Activated CD8-positive, alpha-beta T cell treated with anti-CD3 and anti-CD28 coated beads for 36 hours (primary cell): ENCODE data around the gene FOSB. TPM values are rescaled to one million over a fixed set of nuclear protein-coding genes. Genes with fewer than 3 reads are reported as not detected.
"Not testable (repeated sequence)": the region's sequence is repeated elsewhere in the genome, so short reads cannot be mapped to it uniquely, and the experiment has no call there.

ENCODE experiments used
- ATAC-seq: fragments of 200-7000 bp; cut with Tn5 transposase; one replicate; pipeline ENCODE4 v1.10.0; 2021; ENCODE audit warnings: mild to moderate bottlenecking, moderate library complexity
- CTCF ChIA-PET: fragments of 350-600 bp; sonication (Branson Sonifier 250); formaldehyde crosslinking; loops from one replicate; lab custom pipeline; 2021; ENCODE audit warnings: antibody characterized with exemption; lab: Charles Lee
- POLR2A ChIA-PET: fragments of 350-600 bp; sonication (Branson Sonifier 250); formaldehyde crosslinking; loops from one replicate; lab custom pipeline; 2021; ENCODE audit warnings: antibody characterized with exemption; lab: Charles Lee
- DNase-seq: peaks from one replicate; pipeline ENCODE4 v3.0.0-alpha.2; 2020
- H3K27ac Mint-ChIP-seq: one replicate; pipeline ENCODE4 v1.8.0; 2021; ENCODE audit warnings: mild to moderate bottlenecking, mixed read lengths
- H3K27me3 Mint-ChIP-seq: one replicate; pipeline ENCODE4 v1.8.0; 2021; ENCODE audit warnings: mixed read lengths
- H3K36me3 Mint-ChIP-seq: one replicate; pipeline ENCODE4 v1.8.0; 2021; ENCODE audit warnings: low read depth, mixed read lengths
- H3K4me1 Mint-ChIP-seq: one replicate; pipeline ENCODE4 v1.8.0; 2021; ENCODE audit warnings: low read depth, mixed read lengths
- H3K4me3 Mint-ChIP-seq: one replicate; pipeline ENCODE4 v1.8.0; 2021; ENCODE audit warnings: mild to moderate bottlenecking, moderate library complexity, mixed read lengths
- H3K9me3 Mint-ChIP-seq: one replicate; pipeline ENCODE4 v1.8.0; 2021; ENCODE audit warnings: mixed read lengths
- intact Hi-C: fragments of 100-400 bp; cut with micrococcal nuclease; formaldehyde crosslinking; loops from one replicate; pipeline ENCODE4 v1.10.0; 2022
- total RNA-seq, 2 experiments: library from RNA; stranded (reverse); gene quantifications; one replicate each; pipeline ENCODE4 v1.2.3, GENCODE V29; 2021
- TF ChIP-seq, protein P1 (sequence below): fragments of 200-600 bp; IDR thresholded peaks from one replicate; pipeline ENCODE4 v1.8.0; 2022; ENCODE audit warnings: antibody characterized with exemption, mild to moderate bottlenecking

Gene FOSB
- total RNA-seq, 2 experiments from 2014 or later, result 70.0 to 71.2 TPM

DNA sequence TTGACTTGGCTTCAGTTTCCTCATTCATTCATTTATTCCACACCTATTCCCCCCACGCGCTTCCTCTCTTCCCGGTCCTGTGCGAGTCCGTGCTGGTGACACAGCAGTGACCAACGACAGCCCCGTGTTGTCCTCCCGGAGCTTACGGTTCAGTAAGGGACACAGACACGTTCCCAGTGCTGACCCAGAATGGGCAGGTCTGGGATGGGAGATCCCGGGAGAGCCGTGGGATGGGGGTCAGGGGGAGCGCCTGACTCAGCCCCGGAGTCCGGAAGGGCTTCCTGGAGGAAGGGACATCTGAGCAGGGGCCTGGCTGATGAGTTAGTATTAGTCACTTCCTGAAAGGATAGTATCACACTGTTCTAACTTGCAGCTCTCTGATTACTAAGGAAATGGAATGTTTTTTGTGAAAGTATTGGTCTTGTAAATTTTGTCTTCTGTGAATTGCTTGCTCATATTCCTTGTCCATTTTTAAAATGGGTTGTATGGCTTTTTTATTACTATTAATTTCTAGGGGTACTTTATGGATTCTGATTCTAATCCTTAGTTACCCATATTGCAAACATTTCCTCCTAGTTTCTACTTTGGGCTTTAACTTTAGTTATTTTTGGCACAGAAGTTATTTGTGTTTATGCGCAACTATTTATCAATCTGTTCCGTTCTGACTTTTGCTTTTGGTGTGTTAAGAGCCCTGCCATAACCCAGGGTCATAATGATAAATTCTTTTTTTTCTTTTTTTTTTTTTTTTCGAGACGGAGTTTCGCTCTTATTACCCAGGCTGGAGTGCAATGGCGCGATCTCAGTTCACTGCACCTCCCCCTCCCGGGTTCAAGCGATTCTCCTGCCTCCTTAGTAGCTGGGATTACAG is 43.4 kb upstream of the FOSB start:
- intact Hi-C loops, result loop anchor here (10.0 kb wide), 1 partner anchor 50 kb away; no protein-coding TSS in a partner anchor

DNA sequence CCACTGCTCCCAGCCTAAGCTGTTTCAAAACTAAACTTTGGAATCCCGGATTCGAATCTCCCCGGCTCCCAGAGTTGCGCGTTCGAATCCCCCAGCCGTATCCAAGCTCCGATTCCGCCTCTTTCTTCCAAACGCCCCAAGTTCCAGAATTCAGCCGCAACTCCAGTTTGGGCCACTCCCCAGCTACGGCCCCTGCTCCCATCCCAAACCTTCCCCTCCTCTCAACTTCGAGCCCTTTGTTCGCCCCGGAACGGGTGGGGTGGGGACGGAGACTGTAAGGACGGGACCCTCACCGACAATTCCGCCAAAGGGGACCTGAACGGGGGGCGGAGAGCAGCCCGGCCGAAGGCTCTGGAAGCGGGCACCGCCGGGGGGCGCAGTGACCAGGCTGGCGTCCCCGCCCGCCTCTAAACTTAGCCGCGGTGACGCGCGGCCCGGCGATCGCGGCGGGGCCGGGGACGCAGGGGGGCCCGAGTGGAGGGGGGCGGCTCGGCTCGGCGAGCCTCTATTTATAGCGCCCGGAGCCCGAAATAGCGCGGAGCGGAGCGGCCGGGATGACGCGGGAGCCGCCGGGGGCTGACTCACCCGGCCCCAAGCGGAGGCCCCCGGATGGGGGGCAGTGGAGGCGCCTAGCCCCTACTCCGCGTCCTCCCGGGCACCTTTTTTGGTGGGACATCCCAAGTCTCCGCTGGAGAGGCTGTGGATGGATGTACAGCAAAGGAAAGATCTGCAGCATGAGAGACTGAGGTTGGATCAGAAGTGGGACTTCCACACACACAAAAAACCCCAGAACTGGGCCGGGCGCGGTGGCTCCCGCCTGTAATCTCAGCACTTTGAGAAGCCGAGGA is 39.2 kb upstream of the FOSB start:
- TF ChIP-seq, protein P1, sequence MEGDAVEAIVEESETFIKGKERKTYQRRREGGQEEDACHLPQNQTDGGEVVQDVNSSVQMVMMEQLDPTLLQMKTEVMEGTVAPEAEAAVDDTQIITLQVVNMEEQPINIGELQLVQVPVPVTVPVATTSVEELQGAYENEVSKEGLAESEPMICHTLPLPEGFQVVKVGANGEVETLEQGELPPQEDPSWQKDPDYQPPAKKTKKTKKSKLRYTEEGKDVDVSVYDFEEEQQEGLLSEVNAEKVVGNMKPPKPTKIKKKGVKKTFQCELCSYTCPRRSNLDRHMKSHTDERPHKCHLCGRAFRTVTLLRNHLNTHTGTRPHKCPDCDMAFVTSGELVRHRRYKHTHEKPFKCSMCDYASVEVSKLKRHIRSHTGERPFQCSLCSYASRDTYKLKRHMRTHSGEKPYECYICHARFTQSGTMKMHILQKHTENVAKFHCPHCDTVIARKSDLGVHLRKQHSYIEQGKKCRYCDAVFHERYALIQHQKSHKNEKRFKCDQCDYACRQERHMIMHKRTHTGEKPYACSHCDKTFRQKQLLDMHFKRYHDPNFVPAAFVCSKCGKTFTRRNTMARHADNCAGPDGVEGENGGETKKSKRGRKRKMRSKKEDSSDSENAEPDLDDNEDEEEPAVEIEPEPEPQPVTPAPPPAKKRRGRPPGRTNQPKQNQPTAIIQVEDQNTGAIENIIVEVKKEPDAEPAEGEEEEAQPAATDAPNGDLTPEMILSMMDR, result peak; percentile 42
- H3K27ac Mint-ChIP-seq, result peak overlapping the region; percentile 6
- POLR2A ChIA-PET, result interaction anchor here (1.0 kb wide), 2 partner anchors 11 to 50 kb away, joined by 4 read pairs; no protein-coding TSS in a partner anchor

More for the DNA sequence above, 43.4 kb upstream of the FOSB start:
- POLR2A ChIA-PET, result interaction anchor here (0.8 to 1.7 kb wide), 6 partner anchors 15 to 61 kb away, joined by 3 to 8 read pairs (median 4); partner anchors contain the start of gene FOSB
- H3K4me3 Mint-ChIP-seq, result peak overlapping the region; percentile 89
- H3K9me3 Mint-ChIP-seq, result no peaks in the 10 kb centered on the region
- TF ChIP-seq, protein P1, result no peak
- CTCF ChIA-PET, result interaction anchor here (1.0 to 3.0 kb wide), 5 partner anchors 15 to 61 kb away, joined by 3 to 21 read pairs (median 14); no protein-coding TSS in a partner anchor
- no peaks in the 10 kb centered on the region for H3K27me3 Mint-ChIP-seq
- DNase-seq, result peak; percentile 63
- H3K27ac Mint-ChIP-seq, result peak overlapping the region; percentile 89
- H3K4me1 Mint-ChIP-seq, result peaks cover 52% of the 10 kb centered on the region
- ATAC-seq, result peak; percentile 64
- peaks cover 13% of the 10 kb centered on the region for H3K36me3 Mint-ChIP-seq

DNA sequence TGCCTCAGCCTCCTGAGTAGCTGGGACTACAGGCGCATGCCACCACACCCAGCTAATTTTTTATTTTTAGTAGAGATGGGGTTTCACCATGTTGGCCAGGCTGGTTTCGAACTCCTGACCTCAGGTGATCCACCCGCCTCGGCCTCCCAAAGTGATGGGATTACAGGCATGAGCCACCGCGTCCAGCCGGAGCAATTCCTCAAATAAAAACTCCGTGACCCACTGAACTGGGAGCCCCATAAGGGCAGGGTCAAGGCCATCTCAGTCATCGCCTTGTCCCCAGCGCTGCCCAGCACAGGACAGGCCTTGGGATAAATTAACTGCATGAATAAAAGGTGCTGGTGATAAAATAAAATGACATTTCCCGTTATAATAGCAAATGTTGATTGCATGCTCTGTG is 37.9 kb upstream of the FOSB start:
- H3K9me3 Mint-ChIP-seq, DNase-seq, H3K27me3 Mint-ChIP-seq, ATAC-seq, H3K36me3 Mint-ChIP-seq, H3K4me3 Mint-ChIP-seq, H3K27ac Mint-ChIP-seq: not testable (repeated sequence)
- POLR2A ChIA-PET, result interaction anchor here (1.1 kb wide), 1 partner anchor 49 kb away, joined by 3 read pairs; no protein-coding TSS in a partner anchor
- CTCF ChIA-PET, result interaction anchor here (1.0 to 5.7 kb wide), 3 partner anchors 10 to 55 kb away, joined by 4 to 57 read pairs (median 18); no protein-coding TSS in a partner anchor
- H3K4me1 Mint-ChIP-seq, result peaks cover 17% of the 10 kb centered on the region
- intact Hi-C loops, result loop anchor here (10.0 kb wide), 1 partner anchor 45 kb away; no protein-coding TSS in a partner anchor

More for the DNA sequence above, 39.2 kb upstream of the FOSB start:
- DNase-seq (peak; percentile 53), ATAC-seq (peak; percentile 11)
- H3K9me3 Mint-ChIP-seq, result no peaks in the 10 kb centered on the region
- intact Hi-C loops, result loop anchor here (10.0 kb wide), 1 partner anchor 46 kb away; no protein-coding TSS in a partner anchor
- CTCF ChIA-PET, result interaction anchor here (0.8 to 5.7 kb wide), 12 partner anchors 9 to 85 kb away, joined by 3 to 57 read pairs (median 5); partner anchors contain the start of genes FOSB and PPP1R13L
- H3K4me1 Mint-ChIP-seq, result peaks cover 27% of the 10 kb centered on the region
- peak overlapping the region; percentile 71 for H3K4me3 Mint-ChIP-seq
- no peaks in the 10 kb centered on the region for H3K36me3 Mint-ChIP-seq
- H3K27me3 Mint-ChIP-seq, result no peaks in the 10 kb centered on the region

DNA sequence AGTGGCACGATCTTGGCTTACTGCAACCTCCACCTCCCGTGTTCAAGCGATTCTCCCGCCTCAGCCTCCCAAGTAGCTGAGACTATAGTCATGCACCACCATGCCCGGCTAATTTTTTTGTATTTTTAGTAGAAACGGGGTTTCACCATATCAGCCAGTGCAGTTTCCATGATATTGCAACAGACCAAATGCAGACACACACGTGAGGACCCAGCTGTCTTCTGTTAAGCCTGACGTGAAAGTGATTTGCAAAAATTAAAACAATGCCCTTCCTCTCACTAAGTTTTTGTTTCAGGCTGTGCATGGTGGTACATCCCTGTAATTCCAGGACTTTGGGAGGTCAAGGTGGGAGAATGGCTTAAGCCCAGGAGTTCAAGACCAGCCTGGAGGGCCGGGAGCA is 36.8 kb upstream of the FOSB start:
- H3K9me3 Mint-ChIP-seq, ATAC-seq, H3K36me3 Mint-ChIP-seq, DNase-seq, H3K27me3 Mint-ChIP-seq, intact Hi-C loops, H3K27ac Mint-ChIP-seq, H3K4me3 Mint-ChIP-seq: not testable (repeated sequence)
- H3K4me1 Mint-ChIP-seq, result peaks cover 13% of the 10 kb centered on the region
- POLR2A ChIA-PET, result interaction anchor here (1.1 kb wide), 1 partner anchor 48 kb away, joined by 3 read pairs; no protein-coding TSS in a partner anchor
- CTCF ChIA-PET, result interaction anchor here (0.7 to 5.7 kb wide), 8 partner anchors 9 to 54 kb away, joined by 3 to 57 read pairs (median 4); no protein-coding TSS in a partner anchor

DNA sequence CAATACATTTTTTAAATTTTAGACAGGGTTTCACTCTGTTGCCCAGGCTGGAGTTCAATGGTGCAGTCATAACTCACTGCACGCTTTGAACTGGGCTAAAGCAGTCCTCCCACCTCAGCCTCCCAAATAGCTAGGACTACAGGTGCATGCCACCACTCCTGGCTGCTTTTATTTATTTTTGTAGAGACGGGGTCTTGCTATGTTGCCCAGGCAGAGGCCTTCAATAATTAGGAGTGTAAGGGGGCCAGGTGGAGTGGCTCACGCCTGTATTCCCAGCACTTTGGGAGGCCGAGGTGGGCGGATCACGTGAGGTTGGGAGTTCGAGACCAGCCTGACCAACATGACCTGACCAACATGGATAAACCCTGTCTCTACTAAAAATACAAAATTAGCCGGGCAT is 35.3 kb upstream of the FOSB start:
- intact Hi-C loops, H3K27me3 Mint-ChIP-seq, H3K9me3 Mint-ChIP-seq, H3K4me1 Mint-ChIP-seq, ATAC-seq, H3K27ac Mint-ChIP-seq, H3K4me3 Mint-ChIP-seq, H3K36me3 Mint-ChIP-seq, DNase-seq, POLR2A ChIA-PET: not testable (repeated sequence)
- CTCF ChIA-PET, result interaction anchor here (1.8 to 3.5 kb wide), 2 partner anchors 46 to 53 kb away, joined by 11 to 18 read pairs; no protein-coding TSS in a partner anchor
